HG03175 (cell line): Measurements from ENCODE around the gene MYL11.

Experiments
- ATAC-seq: cut with Tn5 transposase; IDR thresholded peaks from one replicate; pipeline ENCODE4 v1.9.1; 2021; ENCODE audit warnings: mild to moderate bottlenecking, moderate library complexity; ENCODE audit not compliant: unreplicated experiment

MYL11 gene

DNA sequence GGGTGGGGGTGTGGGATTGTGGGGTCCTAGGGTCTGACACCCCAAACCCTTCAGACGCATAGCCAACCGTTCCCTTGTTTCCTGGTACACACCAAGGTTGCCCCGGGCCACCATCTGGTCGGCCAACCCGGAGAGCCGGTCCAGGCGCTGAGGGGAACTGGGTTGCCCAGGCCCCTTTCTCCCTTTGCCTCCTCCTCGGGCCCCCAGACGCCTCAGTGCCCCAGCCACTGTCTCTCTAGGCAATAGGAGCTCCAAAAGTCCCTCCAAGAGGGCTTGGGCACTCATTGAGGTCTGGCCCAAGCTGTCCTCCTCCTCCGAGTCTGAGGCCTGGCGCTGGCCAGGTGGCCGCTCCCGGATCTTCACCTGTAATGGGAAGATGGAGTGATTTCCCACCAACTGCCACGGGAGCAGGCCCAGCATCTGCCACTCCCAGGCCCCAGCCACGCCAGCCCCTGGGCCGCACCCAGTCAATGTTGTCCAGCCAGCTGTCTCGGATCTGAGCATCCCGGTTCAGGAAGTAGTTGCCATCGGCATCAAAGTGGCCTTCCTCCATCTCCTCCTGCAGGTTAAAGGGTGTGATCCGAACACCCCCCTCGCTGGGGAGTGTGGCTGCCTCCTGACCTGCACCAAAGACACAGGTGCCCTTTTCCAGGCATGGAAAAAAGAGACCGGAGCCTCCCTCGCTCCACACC lies 21.0 kb upstream of the MYL11 start:
- no peak for ATAC-seq

DNA sequence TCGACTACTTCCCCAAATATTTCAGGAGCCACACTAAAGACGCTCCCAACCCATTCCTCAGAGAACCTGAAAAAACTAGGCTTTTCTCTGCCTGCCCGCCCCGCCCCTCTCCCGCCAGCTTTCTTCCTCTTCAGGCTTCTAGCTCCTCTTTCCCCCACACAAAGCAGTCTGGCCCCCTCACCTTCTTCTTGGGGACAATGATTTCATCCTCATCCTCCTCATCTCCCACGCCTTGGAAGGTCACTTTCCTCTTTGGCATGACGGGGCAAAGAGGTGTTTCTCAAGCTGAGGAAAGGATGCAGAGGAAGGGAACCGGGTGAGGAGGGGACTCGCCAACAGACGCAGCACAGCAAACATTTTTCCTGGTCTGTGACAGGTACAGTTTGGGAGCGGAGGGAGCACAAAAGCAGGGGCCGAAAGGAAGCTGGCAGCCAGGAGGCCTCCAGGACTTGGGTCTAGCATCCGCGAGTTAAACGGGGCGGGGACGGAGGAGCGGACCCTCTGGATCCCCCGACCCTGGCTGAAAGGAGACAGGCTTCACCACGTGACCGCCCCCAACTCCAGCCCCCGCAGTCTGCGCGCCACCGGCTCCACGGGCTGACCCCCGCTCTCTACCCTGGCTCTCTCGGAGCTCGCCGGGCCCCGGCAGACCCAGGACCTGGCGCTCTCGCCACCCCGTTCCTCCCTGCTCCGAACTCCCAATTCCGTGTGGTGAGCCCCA lies 20.0 kb upstream of the MYL11 start:
- ATAC-seq, result peak; percentile 9

DNA sequence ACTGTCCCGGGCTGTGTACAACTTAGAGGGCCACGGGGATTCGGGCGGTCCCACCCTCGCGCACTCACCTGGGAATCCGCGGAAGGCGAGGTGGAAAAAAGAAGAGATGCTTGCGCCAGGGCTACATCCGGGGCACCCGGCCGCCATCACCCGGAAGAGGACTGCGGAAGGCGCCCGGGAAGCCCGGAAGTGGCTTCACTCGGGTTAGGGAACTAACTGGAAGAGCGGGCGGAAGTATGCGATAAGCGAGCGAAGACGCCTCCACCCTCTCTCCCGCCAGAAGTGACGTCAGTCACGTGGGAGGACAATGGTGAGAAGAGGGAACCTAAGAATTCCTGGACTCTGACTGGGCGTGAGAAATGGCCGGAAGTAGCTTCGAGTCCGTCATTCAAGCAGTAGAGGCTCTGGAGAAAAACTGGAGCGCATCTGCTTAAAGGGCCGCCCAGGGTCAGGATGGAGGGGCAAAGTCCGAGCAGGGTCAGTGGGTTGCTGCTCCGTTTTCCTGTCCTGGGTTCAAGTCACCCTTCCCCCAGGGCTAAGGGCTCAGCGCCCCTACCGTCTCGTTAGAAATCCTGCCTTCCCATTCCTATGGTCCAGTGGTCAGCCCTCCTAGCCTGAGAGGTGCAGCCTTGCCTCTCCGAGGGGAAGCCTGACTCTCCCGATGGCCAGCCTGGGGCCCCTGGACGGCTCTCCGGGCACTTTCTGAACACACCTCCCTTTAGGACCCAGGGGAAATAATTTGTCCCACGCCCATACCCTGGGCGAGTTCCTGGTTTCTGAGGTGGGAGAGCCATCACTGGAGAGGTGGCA lies 19.3 kb upstream of the MYL11 start, which contains the start of gene CD2BP2:
Gene CD2BP2, minus strand, starts transcription at position 165 of the 810 bp plus-strand sequence. CDS start 627 bp downstream, outside the sequence.
- ATAC-seq, result peak; percentile 63

DNA sequence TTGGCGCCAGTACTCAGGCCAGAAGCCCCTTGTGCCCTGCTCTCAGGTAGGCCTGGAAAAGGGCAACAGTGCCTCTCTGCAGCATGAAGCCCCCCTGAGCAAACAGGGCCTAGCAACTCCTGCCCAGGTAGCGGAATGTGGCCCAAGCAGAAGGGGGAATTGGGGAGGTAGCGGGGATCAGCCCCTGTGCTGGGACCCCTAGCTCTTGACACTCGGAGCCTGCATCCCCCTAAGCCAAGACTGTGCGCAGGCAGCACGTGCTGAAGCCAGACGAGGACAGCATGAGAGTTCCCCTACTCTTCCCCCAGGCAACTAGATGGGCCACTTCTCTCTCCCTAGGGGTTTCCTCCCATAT lies 18.7 kb upstream of the MYL11 start:
- ATAC-seq, result no peak

DNA sequence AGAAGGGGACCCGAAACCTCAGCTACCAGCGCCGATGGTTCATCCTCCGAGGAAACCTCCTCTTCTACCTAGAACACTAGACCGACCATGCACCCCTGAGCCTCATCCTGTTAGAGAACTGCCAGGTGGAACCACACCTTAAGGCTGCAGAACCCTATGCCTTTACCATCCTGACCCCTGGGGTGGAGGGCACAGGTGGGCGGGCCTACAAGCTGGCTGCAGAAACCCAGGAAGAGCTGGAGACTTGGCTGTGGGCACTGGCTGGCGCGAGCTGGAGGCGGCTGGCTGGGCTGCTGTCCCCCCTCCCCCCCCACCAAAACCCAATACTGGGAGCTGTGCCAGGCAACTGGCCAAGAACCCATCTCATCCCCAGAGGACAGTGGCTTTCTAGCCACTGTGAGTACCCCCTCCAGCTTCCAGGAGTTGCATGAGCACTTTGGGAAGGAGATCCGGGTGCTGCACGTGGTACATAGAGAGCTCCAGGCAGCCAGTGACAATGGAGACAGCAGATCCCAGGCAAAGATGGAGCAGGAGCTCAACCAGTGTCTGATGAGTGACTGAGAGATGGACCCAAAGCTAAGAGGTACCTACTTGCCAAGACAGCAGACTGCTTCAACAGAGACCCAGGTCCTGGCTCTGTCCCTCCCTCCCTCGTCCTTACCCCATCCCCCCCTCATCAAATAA lies 18.1 kb upstream of the MYL11 start:
- no peak for ATAC-seq

DNA sequence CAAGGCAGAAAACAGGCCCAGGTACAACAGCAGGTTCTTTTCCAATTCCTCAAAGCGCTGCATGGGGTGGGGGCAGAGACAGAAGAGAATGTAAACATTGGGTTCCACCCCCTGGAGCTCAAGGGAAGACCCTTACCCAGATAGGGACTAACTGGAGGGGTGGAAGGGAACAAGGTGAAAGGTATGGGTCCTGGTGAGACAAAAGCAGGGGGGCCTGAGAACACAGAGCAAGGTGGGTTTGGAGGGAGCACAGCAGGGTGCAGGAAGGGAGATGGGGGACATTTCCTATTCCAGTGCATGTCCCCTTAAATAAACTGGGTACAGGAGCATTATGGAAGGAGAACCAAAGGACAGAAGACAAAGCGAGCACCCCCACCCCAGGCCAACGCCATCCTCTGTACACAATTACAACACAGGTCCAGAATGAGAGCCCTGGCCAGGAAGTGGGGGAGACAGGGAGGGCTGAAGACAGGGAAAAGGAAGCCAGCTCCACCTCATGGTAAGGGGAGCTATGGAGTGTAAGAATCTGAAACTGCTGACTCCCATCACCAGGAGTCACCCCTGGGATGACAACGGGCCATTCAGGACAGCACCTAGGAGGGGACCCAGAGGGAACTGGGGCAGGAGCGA lies 17.4 kb upstream of the MYL11 start:
- no peak for ATAC-seq

DNA sequence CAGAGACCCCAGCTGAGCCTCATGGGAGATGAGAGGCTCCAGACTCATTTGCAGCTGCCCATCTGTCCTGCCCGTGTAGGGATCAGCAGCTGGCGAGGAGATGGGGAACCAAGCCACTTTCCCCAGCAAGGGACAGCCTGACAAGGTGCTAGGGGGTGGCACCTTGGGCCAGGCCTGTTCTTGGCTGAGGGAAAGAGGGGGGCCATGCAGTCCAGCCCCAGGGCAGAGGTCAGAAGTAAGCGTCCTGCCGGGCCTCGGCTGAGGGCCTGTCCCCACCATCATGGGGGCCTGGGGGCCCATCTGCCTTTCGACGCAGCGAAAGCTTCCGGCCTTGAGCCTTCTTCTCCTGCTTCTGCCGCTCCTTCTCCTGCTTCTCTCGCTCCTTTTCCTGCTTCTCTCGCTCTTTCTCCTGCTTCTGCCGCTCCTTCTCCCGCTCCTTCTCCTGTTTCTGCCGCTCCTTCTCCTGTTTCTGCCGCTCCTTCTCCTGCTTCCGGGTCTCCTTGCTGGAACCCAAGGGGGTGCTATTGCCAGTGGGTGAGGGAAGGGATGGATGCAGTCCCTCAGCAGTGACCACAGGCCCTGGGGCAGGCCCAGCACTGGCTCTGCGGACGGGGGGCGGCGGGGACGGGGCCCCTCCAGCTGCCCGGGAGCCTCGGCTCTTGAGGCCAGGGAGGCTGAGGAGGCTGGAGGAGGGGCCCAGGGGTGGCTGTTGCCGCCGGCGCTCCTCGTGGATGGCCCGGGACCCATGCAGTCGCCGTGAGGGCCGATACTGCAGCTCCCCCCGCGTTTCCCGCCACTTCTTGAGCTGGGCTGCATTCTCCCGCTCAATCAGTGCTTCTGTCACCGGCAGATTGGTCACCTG lies 16.7 kb upstream of the MYL11 start:
- no peak for ATAC-seq

DNA sequence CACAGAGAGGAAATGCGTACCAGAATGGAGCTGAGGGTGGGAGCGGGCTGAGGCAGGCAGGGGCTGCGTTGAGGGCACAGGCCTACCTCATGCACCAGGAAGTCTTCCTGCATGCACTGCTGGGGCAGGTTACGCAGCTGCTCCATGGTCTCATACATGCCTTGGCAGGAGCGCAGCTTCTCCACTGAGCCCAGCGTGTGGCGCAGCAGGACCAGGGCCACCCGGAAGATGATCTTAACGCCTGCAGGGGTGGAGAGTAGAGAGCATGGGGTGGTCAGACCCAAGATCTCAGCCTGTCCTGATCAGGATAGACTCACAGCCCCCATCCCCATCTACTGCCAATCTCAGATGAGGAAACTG lies 16.0 kb upstream of the MYL11 start:
- no peak for ATAC-seq

DNA sequence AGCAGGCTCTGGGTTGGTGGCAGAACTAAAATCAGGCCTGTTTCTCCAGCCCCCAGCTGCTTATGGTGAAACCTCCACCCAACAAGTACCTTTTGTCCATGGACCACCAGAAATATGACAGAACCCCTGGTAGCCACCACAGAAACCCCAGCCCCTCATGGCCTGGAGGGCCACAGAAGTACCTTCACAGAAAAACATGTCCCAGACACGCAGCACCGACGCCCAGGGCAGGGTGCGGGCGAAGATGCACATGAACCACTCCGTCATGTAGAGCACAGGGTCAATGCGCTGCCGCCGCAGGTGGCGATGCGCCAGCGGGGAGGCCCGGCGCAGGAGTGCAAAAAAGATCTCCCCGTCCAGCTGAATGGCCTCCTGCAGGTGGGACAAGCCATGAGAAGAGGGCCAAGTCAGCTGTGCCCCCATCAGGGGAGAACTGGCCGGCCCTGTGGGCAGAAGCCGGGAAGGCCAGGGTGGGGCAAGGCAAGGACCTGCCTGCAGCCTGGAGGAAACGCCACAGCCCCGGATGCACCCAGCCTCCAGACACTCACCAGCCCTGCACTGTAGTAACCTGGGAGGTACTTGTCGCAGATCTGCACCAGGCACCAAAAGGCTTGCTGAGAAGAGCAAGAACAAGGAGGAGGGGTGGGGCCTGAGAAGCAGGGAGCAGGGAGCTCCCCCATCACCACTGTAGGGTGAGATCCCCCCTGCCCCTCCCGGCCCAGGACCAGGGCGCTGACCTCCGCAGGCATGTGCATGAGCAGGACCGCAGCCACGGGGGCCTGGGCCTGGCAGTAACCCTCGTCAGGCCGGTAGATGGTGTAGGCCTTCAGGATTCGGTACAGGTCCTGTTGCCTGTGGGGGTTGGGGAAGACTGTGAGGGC lies 15.4 kb upstream of the MYL11 start:
- no peak for ATAC-seq

DNA sequence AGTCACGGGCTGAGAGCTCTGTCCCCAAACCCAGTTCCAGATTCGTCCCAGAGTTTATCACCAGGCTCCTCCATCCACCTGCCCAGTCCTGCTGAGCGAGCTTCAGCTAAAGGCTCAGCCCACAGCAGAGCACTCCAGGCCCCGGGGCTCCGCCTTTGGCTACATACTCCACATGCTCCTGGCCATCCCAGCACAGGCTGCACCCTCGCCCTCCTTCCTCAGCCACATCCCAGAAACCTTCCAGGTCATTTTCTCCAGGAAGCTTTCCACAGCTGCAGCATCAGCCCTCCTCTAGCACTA lies 14.8 kb upstream of the MYL11 start:
- ATAC-seq, result no peak

DNA sequence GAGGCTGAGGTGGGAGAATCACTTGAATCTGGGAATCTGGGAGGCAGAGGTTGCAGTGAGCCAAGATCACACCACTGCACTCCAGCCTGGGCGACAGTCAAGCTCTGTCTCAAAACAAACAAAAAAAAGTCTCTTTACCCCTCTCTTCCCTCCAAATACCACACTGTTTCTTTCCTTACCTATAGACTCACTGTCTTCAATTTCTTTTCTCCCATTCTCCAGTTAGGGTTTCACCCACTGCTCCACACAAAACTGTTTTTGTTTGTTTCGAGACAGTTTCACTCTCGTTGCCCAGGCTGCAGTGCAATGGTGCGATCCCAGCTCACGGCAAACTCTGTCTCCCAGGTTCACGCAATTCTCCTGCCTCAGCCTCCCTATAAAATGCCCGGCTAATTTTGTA lies 13.4 kb upstream of the MYL11 start:
- no peak for ATAC-seq

DNA sequence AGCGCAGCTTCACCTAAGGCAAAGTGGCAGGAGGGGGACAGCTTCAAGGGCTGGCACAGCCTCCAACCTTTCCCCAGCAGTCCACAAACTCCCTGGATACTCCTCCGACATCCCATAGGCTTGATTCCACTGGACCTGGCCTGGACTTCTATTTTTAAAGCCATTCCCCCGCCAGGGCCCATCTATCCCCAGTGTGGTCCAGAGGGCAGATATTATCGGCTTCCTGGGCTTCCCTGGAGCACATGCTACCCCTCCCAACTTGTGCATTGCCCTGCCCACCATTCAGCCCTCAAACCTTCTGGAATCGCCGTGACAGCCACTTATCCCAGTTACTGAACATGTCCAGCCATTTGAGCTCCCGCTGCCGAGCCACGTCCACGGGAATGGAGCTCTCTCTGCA lies 9.4 kb upstream of the MYL11 start:
- no peak for ATAC-seq

DNA sequence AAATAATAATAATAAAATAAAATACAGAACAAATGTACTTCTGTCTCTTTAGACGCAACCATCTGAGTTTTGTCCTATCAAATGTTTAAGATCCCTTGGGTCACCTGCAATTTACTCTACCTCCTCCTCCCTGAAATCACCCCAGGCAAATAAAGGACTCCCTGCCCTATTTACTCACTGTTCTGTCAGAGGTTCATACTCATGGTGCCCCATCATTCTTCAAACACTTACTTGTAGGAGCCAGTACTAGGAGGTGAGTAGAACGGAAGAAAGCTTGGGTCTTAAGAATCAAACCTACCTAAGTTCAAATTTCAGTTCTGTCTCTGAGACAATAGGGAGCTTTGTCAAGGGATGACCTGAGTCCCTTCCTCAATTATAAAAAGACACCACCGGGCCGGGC lies 8.1 kb upstream of the MYL11 start:
- no peak for ATAC-seq

DNA sequence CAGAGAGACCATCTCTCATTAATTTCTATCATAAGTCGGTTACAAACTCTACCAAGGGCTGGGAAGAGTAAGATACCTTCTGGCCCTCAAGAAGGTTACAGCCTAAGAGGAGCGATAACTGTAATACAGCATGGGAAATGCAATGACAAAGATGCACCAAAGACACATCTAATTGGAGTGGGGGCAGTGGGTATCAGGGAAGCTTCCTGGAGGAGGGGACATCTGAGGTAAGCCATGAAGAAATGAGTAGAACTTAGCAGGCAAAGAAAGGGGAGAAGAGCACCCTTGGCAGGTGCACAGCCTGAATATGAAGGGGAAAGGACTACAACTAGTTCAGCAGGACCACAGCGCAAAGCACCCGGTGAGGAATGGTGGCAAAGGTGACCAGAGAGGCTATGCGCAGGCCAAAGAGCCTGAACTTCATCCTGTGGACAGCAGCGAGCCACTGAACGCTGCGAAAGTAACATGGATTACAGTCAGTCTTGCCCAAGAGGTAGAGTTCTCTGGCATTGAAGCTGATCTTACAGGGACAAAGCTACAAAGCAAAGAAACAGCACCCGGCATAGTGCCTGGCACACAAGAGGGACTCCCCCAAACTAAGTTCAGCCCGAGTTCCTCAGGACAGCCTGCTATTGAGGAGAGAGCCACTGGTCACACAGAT lies 7.1 kb upstream of the MYL11 start:
- no peak for ATAC-seq

DNA sequence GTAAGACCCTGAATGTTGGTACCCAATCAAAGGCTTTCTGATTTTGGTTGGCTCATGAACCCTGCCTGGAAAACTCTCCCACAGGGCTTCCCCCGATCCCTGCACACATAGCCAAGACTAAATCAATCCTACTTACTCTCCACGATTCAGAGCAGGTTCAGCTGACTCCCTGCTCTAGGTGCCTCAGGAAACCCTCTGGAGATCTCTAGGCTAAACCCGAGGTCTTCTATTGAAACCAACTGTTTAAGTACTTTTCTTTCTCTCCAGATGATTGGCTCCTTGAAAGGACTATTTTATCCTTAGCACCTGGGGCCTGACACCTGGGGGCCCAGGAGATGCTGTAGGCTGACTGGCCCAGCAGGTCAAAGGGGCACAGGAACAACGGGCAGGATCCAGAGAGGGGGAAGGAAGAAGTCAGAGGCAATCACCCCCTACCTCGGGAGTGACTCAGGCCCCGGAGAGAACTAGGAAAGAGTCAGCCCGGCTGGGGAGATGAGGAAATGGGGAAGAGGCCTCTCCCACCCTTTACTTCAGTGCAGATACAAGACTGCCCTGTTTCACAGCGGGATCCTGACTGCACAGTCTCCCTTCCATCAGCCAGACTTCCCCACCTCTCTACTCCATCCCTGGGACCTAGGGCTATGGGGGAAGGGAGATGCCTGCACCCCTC lies 6.3 kb upstream of the MYL11 start:
- no peak for ATAC-seq

DNA sequence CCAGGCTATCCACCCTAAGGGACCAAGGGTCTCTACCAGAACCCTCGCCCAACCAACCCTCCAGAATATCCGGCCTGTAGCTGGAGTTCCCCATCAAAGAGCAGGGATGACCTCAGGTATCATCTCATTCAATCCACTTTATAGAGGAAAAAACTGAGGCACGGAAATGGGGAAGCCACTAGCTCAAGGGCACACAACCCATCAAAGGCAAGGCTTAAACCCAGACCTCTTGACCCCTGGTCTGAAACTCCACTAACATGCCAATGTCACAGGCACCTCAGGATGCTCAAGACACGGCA lies 5.9 kb upstream of the MYL11 start:
- no peak for ATAC-seq

DNA sequence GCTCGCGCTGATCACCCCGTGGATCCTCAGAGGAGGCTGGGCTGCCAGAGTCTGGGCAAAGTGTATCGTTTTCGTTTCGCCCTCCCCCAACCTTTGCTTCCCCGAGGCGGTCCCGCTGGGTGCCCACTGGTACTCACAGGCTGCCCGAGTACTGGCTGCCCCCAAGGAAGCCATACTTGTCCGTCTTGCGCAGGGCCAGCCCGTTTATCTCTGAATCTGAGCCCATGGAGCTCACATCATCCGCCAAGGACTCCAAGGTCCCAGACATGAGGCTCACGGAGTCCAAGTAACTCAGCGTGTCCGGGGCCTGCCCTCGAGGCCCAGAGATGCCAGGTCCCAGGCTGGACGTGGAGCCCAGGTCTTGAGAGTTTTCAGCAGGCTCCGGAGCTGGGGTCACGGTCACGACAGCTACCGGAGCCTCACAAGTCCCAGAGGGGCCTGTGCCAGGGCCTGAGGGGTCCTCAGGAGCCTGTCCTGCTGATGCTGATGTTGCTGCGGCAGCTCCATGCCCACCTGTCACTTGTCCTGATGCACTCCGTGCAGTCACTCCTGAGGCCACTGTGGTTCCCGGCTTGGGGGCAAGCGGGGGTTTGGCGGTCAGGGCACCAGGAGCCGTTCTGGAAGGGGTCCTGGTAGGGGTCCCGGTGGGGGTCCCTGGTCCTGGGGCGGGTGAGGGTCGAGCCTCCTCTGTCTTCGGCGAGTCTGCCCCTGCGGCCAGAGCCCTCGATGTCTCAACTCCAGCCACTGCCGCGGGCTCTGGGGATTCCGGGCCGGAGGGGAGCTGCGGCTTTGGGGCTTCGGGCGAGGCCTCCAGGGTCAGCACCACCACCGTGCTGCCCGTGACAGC lies 5.3 kb upstream of the MYL11 start:
- no peak for ATAC-seq
